ENCODE data around the gene RCBTB2. TPM values are rescaled to one million over a fixed set of nuclear protein-coding genes. Genes with fewer than 3 reads are reported as not detected.

Gene RCBTB2
- total and polyA plus RNA-seq, 12 donors: 9.8 to 36.4 (median 16.9) TPM

GRCh38 chr13:48448959-48449614 is 83.8 kb downstream of the RCBTB2 start:
- H3K27ac ChIP-seq: peak overlapping the region in 2 of 5 donors; percentile 11 to 36
- H3K4me1 ChIP-seq (replicated peaks in 1 of 2): peaks cover 0 to 20% of the 10 kb centered on the region in 2 donors
- H3K27me3 ChIP-seq: no peaks in the 10 kb centered on the region
- H3K4me3 ChIP-seq: peak overlapping the region in 1 of 4 donors; percentile 8
- DNase-seq: no peak
- intact Hi-C loops (cut with DNase I): no loop called here
- 40 to 48% (median 44%) methylated on average over 6 of the region's 6 CpGs for WGBS, 4 donors
- H3K36me3 ChIP-seq (replicated peaks in 1 of 2): no peaks in the 10 kb centered on the region
- TF ChIP-seq POLR2A (IDR thresholded peaks at IDR 0.05) (no peak), CTCF (IDR thresholded peaks at IDR 0.05) (no peak)
- H3K9me3 ChIP-seq (replicated peaks in 1 of 3): peaks cover 0 to 4% (median 0%) of the 10 kb centered on the region in 3 donors

GRCh38 chr13:48448285-48448958 is 84.5 kb downstream of the RCBTB2 start:
- H3K27me3 ChIP-seq: no peaks in the 10 kb centered on the region
- H3K4me3 ChIP-seq: peak overlapping the region in 1 of 4 donors; percentile 8
- peak overlapping the region in 3 of 5 donors; percentile 0 to 36 (median 11) for H3K27ac ChIP-seq
- no peak for TF ChIP-seq POLR2A (IDR thresholded peaks at IDR 0.05)
- TF ChIP-seq CTCF (IDR thresholded peaks at IDR 0.05): no peak
- H3K36me3 ChIP-seq (replicated peaks in 1 of 2): no peaks in the 10 kb centered on the region
- peaks cover 0 to 4% (median 0%) of the 10 kb centered on the region in 3 donors for H3K9me3 ChIP-seq (replicated peaks in 1 of 3)
- intact Hi-C loops (cut with DNase I): no loop called here
- no peak for DNase-seq
- WGBS, 4 donors: 76 to 80% (median 76%) methylated on average over 3 of the region's 3 CpGs
- peaks cover 0 to 20% of the 10 kb centered on the region in 2 donors for H3K4me1 ChIP-seq (replicated peaks in 1 of 2)

- H3K27me3 ChIP-seq: no peaks in the 10 kb centered on the region
- H3K27ac ChIP-seq: peak overlapping the region in 1 of 5 donors; percentile 18
- H3K4me3 ChIP-seq: no peak overlapping the region
- intact Hi-C loops (cut with DNase I): no loop called here
- peaks cover 0 to 4% (median 0%) of the 10 kb centered on the region in 3 donors for H3K9me3 ChIP-seq (replicated peaks in 1 of 3)
- DNase-seq: no peak
- H3K4me1 ChIP-seq (replicated peaks in 1 of 2): peaks cover 0 to 20% of the 10 kb centered on the region in 2 donors
- no peaks in the 10 kb centered on the region for H3K36me3 ChIP-seq (replicated peaks in 1 of 2)
- WGBS, 4 donors: 97 to 100% (median 97%) methylated on average over 1 of the region's 1 CpG
- no peak for TF ChIP-seq CTCF (IDR thresholded peaks at IDR 0.05)
- no peak for TF ChIP-seq POLR2A (IDR thresholded peaks at IDR 0.05)
These were observed 86.4 kb downstream of the RCBTB2 start for GRCh38 chr13:48446464-48446863.

DNA sequence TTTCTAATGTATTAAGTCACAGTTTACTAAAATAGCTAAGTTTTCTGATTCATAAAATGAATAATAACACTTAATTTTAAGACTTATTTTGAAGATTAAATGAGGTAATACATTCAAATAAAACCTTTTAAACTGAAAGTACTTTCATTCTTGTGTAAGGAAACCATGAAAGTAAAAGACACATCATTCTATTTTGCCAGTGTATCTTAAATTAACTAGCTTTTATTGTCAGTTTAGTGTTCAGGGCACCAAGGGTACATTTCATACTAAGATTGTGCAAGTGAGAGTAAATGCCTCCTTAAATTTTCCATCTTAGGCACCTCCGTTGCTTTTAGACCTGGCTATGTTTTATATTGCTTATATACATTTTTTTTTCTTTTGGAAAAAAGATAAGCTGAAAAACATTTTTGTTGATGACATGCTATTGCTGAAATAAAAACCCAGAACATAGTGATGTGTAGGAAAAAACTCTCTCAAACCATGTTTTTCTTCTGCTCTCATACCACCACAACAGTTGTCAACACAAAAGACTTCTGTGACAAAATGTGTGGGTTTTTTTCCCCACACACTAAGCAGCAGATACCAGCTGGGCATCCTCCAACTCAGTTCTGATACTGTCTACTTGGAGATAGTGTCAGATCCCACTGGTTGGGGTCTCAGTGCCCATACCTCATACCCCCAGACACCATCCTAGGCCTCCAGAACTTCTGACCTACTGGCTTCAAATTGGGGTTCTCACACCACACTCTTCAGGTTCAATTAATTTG is 89.3 kb downstream of the RCBTB2 start:
- Histone ChIP-seq H3K9me3 (replicated peaks in 1 of 3) (no peaks in the 10 kb centered on the region), H3K4me3 (no peak overlapping the region), H3K27ac (no peak overlapping the region), H3K36me3 (replicated peaks in 1 of 2) (no peaks in the 10 kb centered on the region), H3K27me3 (no peaks in the 10 kb centered on the region), H3K4me1 (replicated peaks in 1 of 2) (peaks cover 0 to 13% of the 10 kb centered on the region in 2 donors)
- intact Hi-C loops (cut with DNase I): no loop called here
- 58 to 78% (median 66%) methylated on average over 1 of the region's 1 CpG for WGBS, 4 donors
- TF ChIP-seq CTCF (IDR thresholded peaks at IDR 0.05) (no peak), POLR2A (IDR thresholded peaks at IDR 0.05) (no peak)
- DNase-seq: no peak
